ENCODE data around the gene FAM3C. TPM values are rescaled to one million over a fixed set of nuclear protein-coding genes. Genes with fewer than 3 reads are reported as not detected.
A peak's percentile ranks its signal among the peaks of the same experiment; 100 is the strongest.

Gene FAM3C
- total and polyA plus RNA-seq, 3 experiments from 2014 or later: 27.5 to 51.2 (median 47.3) TPM

DNA sequence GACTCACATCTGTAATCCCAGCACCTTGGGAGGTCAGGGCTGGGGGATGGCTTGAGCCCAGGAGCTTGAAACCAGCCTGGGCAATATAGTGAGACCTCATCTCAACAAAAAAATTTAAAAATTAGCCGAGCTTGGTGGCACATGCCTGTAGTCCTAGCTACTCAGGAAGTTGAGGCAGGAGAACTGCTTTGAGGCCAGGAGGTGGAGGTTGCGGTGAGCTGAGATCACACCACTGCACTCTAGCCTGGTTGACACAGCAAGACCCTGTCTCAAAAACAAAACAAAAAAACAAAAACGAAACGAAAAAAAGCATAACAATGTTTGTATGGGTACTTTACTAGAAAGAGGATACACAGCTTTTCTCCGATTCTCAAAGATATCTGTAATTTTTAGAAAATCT is 35.5 kb downstream of the FAM3C start:
- Histone ChIP-seq H3K27me3 (ENCODE audit: insufficient read depth, low read length, poor library complexity, severe bottlenecking) (no peaks in the 10 kb centered on the region), H3K36me3 (ENCODE audit: insufficient read depth, low read length) (peaks cover 10% of the 10 kb centered on the region), H3K9me3 (ENCODE audit: low read length) (no peaks in the 10 kb centered on the region), H3K4me3 (ENCODE audit: low read length) (no peak overlapping the region), H3K27ac (ENCODE audit: low read depth, low read length) (no peak overlapping the region), H3K4me1 (ENCODE audit: insufficient read depth, low read length) (no peaks in the 10 kb centered on the region)
- Mint-ChIP-seq H3K27me3 (no peaks in the 10 kb centered on the region), H3K9me3 (no peaks in the 10 kb centered on the region), H3K36me3 (peaks cover 0 to 72% (median 18%) of the 10 kb centered on the region in 3 donors), H3K27ac (peak overlapping the region in 6 of 8 donors; percentile 30 to 87 (median 64)), H3K4me1 (peaks cover 10 to 16% (median 11%) of the 10 kb centered on the region in 3 donors), H3K4me3 (peak overlapping the region in 5 of 7 donors; percentile 41 to 71 (median 64))
- POLR2A ChIA-PET: interaction anchor here (0.6 kb wide), 1 partner anchor 91 kb away, joined by 3 read pairs; no protein-coding TSS in a partner anchor
- CTCF ChIA-PET: interaction anchor here (1.2 to 1.9 kb wide), 4 partner anchors 20 to 188 kb away, joined by 3 to 7 read pairs (median 4); no protein-coding TSS in a partner anchor
- DNase-seq: peak in 3 of 5 donors; percentile 8 to 65 (median 50)

DNA sequence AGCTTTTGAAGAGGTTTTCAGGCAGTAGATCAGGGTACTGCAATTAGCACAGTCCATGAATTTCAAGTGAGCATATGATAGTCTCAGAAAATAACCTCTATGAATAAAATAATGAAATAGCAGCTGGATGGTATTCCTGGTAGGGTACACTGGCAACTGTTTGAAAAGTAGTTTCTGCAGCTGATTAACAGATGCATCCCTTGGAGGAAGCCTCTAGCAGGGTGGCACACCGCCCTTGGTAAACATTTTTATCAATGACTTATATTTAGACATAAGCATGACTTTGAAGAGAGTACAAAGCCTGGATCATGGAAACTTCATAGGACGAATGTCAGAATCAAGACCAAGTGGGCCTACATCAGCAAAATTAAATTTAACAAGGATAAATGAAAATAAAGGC is 40.5 kb downstream of the FAM3C start:
- H3K27ac ChIP-seq (ENCODE audit: low read depth, low read length): no peak overlapping the region
- Mint-ChIP-seq H3K27me3 (no peaks in the 10 kb centered on the region), H3K36me3 (peaks cover 0 to 78% (median 16%) of the 10 kb centered on the region in 3 donors), H3K4me1 (peaks cover 4 to 10% (median 5%) of the 10 kb centered on the region in 3 donors), H3K4me3 (no peak overlapping the region), H3K9me3 (no peaks in the 10 kb centered on the region), H3K27ac (no peak overlapping the region)
- DNase-seq: no peak
- ChIA-PET CTCF (interaction anchor here (2.1 kb wide), 1 partner anchor 12 kb away, joined by 5 read pairs; no protein-coding TSS in a partner anchor), POLR2A (no interaction called here)
- H3K36me3 ChIP-seq (ENCODE audit: insufficient read depth, low read length): peaks cover 11% of the 10 kb centered on the region
- H3K4me1 ChIP-seq (ENCODE audit: insufficient read depth, low read length): no peaks in the 10 kb centered on the region
- H3K9me3 ChIP-seq (ENCODE audit: low read length): no peaks in the 10 kb centered on the region
- no peaks in the 10 kb centered on the region for H3K27me3 ChIP-seq (ENCODE audit: insufficient read depth, low read length, poor library complexity, severe bottlenecking)
- H3K4me3 ChIP-seq (ENCODE audit: low read length): no peak overlapping the region

DNA sequence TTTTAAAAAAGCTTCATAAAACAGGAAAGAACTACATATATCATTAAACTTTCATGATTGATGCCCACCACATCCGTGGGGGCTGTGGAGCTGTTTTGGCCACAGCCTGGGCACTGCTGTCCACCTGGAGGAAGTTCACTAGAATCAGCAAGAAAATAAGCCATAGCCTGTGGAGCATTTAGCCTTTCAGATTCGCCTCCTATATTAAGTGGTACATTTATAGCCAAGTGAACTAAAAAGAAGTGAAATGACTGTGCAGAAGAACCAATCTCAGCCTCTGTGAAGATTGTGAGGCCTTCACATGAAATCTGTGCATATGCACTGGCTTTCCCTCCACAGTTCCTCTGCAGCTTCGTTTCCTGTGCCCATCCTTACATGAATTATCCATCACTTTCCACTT is 43.8 kb downstream of the FAM3C start:
- ChIA-PET POLR2A (no interaction called here), CTCF (no interaction called here)
- H3K27me3 ChIP-seq (ENCODE audit: insufficient read depth, low read length, poor library complexity, severe bottlenecking): no peaks in the 10 kb centered on the region
- no peak overlapping the region for H3K4me3 ChIP-seq (ENCODE audit: low read length)
- H3K36me3 ChIP-seq (ENCODE audit: insufficient read depth, low read length): peaks cover 6% of the 10 kb centered on the region
- H3K9me3 ChIP-seq (ENCODE audit: low read length): no peaks in the 10 kb centered on the region
- Mint-ChIP-seq H3K4me1 (peaks cover 0 to 3% (median 0%) of the 10 kb centered on the region in 3 donors), H3K36me3 (peaks cover 0 to 65% (median 17%) of the 10 kb centered on the region in 3 donors), H3K4me3 (no peak overlapping the region), H3K27me3 (no peaks in the 10 kb centered on the region), H3K27ac (peak overlapping the region in 1 of 8 donors; percentile 48), H3K9me3 (no peaks in the 10 kb centered on the region)
- no peaks in the 10 kb centered on the region for H3K4me1 ChIP-seq (ENCODE audit: insufficient read depth, low read length)
- DNase-seq: no peak
- no peak overlapping the region for H3K27ac ChIP-seq (ENCODE audit: low read depth, low read length)

DNA sequence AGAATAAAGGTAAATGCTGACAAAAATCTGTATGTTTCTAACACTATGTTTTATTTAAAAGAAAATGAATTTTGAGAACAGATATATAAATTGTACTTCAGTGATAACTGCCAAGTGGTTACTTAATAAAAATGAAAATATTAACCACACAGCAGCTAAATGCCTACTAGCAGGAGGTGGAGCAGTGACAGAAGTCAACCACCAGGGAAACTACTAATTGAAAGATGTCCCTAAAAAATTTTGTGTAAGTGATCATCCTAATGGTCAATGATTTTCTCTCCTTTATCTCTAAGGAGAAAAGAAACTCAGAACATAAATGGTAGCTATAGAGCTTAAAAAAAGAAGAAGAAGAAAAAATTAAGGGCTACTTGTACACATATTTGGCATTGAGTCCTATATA is 44.4 kb downstream of the FAM3C start:
- H3K27ac Mint-ChIP-seq: no peak overlapping the region
- no peak for DNase-seq
- ChIA-PET POLR2A (no interaction called here), CTCF (no interaction called here)
- H3K4me1 ChIP-seq (ENCODE audit: insufficient read depth, low read length): no peaks in the 10 kb centered on the region
- H3K4me3 ChIP-seq (ENCODE audit: low read length): no peak overlapping the region
- H3K9me3 ChIP-seq (ENCODE audit: low read length): no peaks in the 10 kb centered on the region
- peaks cover 6% of the 10 kb centered on the region for H3K36me3 ChIP-seq (ENCODE audit: insufficient read depth, low read length)
- no peaks in the 10 kb centered on the region for H3K9me3 Mint-ChIP-seq
- no peak overlapping the region for H3K4me3 Mint-ChIP-seq
- H3K27me3 Mint-ChIP-seq: no peaks in the 10 kb centered on the region
- peaks cover 0 to 3% (median 0%) of the 10 kb centered on the region in 3 donors for H3K4me1 Mint-ChIP-seq
- no peaks in the 10 kb centered on the region for H3K27me3 ChIP-seq (ENCODE audit: insufficient read depth, low read length, poor library complexity, severe bottlenecking)
- peaks cover 0 to 65% (median 13%) of the 10 kb centered on the region in 3 donors for H3K36me3 Mint-ChIP-seq
- H3K27ac ChIP-seq (ENCODE audit: low read depth, low read length): no peak overlapping the region

DNA sequence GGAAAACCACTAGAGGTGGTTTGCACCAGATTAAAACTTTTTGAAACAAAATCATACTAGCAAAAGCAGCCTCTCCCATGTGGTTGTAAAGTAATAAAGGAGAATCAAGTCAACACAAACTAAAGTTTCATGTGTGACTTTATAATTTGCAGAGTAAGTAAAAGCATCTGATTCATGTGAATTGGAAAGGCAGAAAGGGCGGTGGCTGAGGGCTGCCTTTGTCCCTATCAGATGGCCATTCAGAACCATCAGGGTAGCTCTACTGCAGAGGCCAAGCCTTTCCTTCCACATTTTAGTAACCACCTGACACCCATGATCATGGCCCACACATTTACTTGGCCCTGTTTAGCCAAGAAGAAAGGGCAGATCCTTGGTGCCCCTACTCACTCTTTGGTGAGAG is 51.6 kb downstream of the FAM3C start:
- DNase-seq: no peak
- Histone ChIP-seq H3K4me1 (ENCODE audit: insufficient read depth, low read length) (no peaks in the 10 kb centered on the region), H3K27me3 (ENCODE audit: insufficient read depth, low read length, poor library complexity, severe bottlenecking) (no peaks in the 10 kb centered on the region), H3K27ac (ENCODE audit: low read depth, low read length) (no peak overlapping the region), H3K9me3 (ENCODE audit: low read length) (no peaks in the 10 kb centered on the region), H3K36me3 (ENCODE audit: insufficient read depth, low read length) (no peaks in the 10 kb centered on the region), H3K4me3 (ENCODE audit: low read length) (no peak overlapping the region)
- no peaks in the 10 kb centered on the region for H3K27me3 Mint-ChIP-seq
- H3K9me3 Mint-ChIP-seq: no peaks in the 10 kb centered on the region
- ChIA-PET POLR2A (no interaction called here), CTCF (no interaction called here)
- no peak overlapping the region for H3K4me3 Mint-ChIP-seq
- no peaks in the 10 kb centered on the region for H3K4me1 Mint-ChIP-seq
- H3K36me3 Mint-ChIP-seq: peaks cover 0 to 21% (median 9%) of the 10 kb centered on the region in 3 donors
- peak overlapping the region in 1 of 8 donors; percentile 43 for H3K27ac Mint-ChIP-seq

DNA sequence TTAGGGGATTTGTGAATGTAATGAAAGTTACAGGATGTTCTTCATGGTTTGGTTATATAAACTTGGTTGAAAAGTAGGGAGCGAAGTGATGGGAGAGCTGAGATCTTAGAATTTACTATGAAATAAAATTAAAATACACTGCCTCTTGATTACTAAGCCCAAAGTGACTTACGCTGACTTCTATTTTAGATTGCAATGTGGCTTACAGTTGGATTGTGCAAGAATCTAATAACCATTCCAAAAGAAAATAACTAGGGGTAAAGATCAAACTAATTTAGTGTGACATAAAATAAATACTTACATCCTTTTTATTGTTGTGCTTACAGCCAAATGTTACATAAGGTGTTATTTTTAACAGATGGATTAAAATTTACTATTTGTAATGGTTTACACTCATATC is 52.0 kb downstream of the FAM3C start:
- no peak for DNase-seq
- no peaks in the 10 kb centered on the region for H3K27me3 Mint-ChIP-seq
- no peaks in the 10 kb centered on the region for H3K27me3 ChIP-seq (ENCODE audit: insufficient read depth, low read length, poor library complexity, severe bottlenecking)
- H3K27ac ChIP-seq (ENCODE audit: low read depth, low read length): no peak overlapping the region
- POLR2A ChIA-PET: no interaction called here
- H3K4me1 ChIP-seq (ENCODE audit: insufficient read depth, low read length): no peaks in the 10 kb centered on the region
- H3K4me3 Mint-ChIP-seq: no peak overlapping the region
- H3K27ac Mint-ChIP-seq: no peak overlapping the region
- H3K36me3 Mint-ChIP-seq: peaks cover 0 to 21% (median 9%) of the 10 kb centered on the region in 3 donors
- H3K4me1 Mint-ChIP-seq: no peaks in the 10 kb centered on the region
- no peaks in the 10 kb centered on the region for H3K36me3 ChIP-seq (ENCODE audit: insufficient read depth, low read length)
- CTCF ChIA-PET: no interaction called here
- no peaks in the 10 kb centered on the region for H3K9me3 ChIP-seq (ENCODE audit: low read length)
- H3K4me3 ChIP-seq (ENCODE audit: low read length): no peak overlapping the region
- H3K9me3 Mint-ChIP-seq: no peaks in the 10 kb centered on the region

DNA sequence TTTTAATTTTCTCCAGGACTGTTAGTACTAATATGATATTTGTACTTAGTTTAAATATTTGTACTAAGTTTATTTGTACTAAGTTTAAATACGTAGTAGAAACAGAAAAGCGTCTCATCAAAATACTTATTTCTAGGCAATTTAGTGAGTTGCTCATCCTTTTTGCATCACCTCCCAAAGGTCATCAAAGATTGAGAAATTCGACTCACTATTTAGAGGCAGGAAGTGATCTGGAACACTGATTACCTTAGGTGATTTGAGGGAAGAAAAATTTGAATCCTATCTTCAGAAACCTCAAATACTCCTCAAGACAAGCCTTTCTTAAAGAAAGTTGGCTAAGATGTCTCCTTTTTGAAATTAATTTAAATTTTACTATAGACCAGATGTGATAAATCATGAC is 52.8 kb downstream of the FAM3C start:
- H3K4me3 ChIP-seq (ENCODE audit: low read length): no peak overlapping the region
- no peak overlapping the region for H3K27ac ChIP-seq (ENCODE audit: low read depth, low read length)
- no peaks in the 10 kb centered on the region for H3K4me1 Mint-ChIP-seq
- H3K36me3 Mint-ChIP-seq: peaks cover 0 to 21% (median 12%) of the 10 kb centered on the region in 3 donors
- H3K27ac Mint-ChIP-seq: no peak overlapping the region
- no peaks in the 10 kb centered on the region for H3K9me3 ChIP-seq (ENCODE audit: low read length)
- POLR2A ChIA-PET: no interaction called here
- no peaks in the 10 kb centered on the region for H3K4me1 ChIP-seq (ENCODE audit: insufficient read depth, low read length)
- H3K36me3 ChIP-seq (ENCODE audit: insufficient read depth, low read length): no peaks in the 10 kb centered on the region
- no peaks in the 10 kb centered on the region for H3K27me3 Mint-ChIP-seq
- no peak overlapping the region for H3K4me3 Mint-ChIP-seq
- no peaks in the 10 kb centered on the region for H3K9me3 Mint-ChIP-seq
- CTCF ChIA-PET: interaction anchor here (1.2 to 1.5 kb wide), 2 partner anchors 24 to 209 kb away, joined by 3 read pairs; no protein-coding TSS in a partner anchor
- DNase-seq: no peak
- no peaks in the 10 kb centered on the region for H3K27me3 ChIP-seq (ENCODE audit: insufficient read depth, low read length, poor library complexity, severe bottlenecking)

DNA sequence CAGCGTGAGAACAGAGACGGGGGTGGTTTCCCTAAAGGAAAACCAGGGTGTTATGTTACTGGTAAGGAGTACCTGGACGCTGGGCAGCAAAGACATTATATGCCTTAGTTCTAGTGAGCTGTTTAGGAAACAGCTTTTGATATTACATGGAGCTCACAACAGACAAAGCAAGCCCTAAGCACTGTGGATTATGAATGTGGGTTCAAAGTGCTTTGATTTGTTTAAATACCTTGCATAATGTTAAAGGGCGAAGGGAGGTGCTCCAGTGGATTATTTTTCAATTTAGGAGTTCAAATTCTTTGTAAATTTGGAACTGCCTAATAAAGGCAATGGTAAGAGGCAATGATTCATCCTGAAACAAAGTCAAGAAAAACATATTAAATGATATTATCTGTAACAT is 53.5 kb downstream of the FAM3C start:
- H3K27me3 ChIP-seq (ENCODE audit: insufficient read depth, low read length, poor library complexity, severe bottlenecking): no peaks in the 10 kb centered on the region
- Mint-ChIP-seq H3K27ac (no peak overlapping the region), H3K36me3 (peaks cover 0 to 20% (median 12%) of the 10 kb centered on the region in 3 donors), H3K4me3 (no peak overlapping the region), H3K4me1 (no peaks in the 10 kb centered on the region), H3K9me3 (no peaks in the 10 kb centered on the region), H3K27me3 (no peaks in the 10 kb centered on the region)
- POLR2A ChIA-PET: no interaction called here
- no peaks in the 10 kb centered on the region for H3K4me1 ChIP-seq (ENCODE audit: insufficient read depth, low read length)
- H3K9me3 ChIP-seq (ENCODE audit: low read length): no peaks in the 10 kb centered on the region
- H3K27ac ChIP-seq (ENCODE audit: low read depth, low read length): no peak overlapping the region
- no peaks in the 10 kb centered on the region for H3K36me3 ChIP-seq (ENCODE audit: insufficient read depth, low read length)
- CTCF ChIA-PET: interaction anchor here (1.2 to 1.5 kb wide), 2 partner anchors 24 to 210 kb away, joined by 3 read pairs; no protein-coding TSS in a partner anchor
- no peak for DNase-seq
- H3K4me3 ChIP-seq (ENCODE audit: low read length): no peak overlapping the region
